MM.1S (cell line): ENCODE measurements around the gene COPB1.

Source experiments
- EZH2 ChIP-seq: fragments of 300-600 bp; sonication (generic); optimal IDR thresholded peaks from 2 replicates; pipeline ENCODE3; 2017; ENCODE audit warnings: low read depth, mild to moderate bottlenecking, antibody characterized with exemption, low read length, mixed read lengths
- EZH2phosphoT487 ChIP-seq: fragments of 300-600 bp; sonication (generic); IDR thresholded peaks from 2 replicates; pipeline ENCODE4 v1.6.1; 2018; ENCODE audit warnings: antibody characterized with exemption, low read length
- TF ChIP-seq, protein P1 (sequence below): fragments of 300-600 bp; sonication (generic); IDR thresholded peaks from 2 replicates; pipeline ENCODE4 v1.5.1; 2016; ENCODE audit warnings: antibody characterized with exemption, low read length, mixed read lengths

DNA sequence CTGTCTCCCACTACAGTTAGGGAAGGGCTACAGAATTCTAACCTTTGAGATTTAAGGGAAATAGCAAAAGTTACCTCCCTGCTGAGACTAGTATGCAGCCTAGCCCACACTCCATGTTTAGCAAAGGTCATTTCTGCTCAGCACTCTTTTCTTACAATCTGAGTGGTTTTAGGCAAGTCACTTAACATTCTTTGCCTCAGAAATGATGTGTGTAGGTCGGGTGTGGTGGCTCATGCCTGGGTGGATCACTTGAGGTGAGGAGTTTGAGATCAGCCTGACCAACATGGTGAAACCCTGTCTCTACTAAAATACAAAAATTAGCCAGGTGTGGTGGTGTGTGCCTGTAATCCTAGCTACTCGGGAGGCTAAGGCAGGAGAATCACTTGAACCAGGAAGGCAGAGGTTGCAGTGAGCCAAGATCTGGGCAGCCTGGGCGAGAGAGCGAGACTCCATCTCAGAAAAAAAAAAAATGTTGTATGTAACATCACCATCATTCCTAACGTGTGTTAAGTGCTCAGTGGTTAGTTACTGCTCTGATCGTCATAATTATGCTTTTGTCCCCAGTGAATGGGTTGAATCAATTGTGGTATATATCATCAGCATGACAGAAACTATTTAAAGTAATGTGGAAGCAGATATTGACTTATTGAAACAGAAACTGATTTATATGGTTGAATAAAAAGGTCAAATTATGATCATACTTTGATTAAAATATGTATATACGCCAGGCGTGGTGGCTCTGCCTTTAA lies 55.0 kb downstream of the COPB1 start:
- TF ChIP-seq, protein P1, sequence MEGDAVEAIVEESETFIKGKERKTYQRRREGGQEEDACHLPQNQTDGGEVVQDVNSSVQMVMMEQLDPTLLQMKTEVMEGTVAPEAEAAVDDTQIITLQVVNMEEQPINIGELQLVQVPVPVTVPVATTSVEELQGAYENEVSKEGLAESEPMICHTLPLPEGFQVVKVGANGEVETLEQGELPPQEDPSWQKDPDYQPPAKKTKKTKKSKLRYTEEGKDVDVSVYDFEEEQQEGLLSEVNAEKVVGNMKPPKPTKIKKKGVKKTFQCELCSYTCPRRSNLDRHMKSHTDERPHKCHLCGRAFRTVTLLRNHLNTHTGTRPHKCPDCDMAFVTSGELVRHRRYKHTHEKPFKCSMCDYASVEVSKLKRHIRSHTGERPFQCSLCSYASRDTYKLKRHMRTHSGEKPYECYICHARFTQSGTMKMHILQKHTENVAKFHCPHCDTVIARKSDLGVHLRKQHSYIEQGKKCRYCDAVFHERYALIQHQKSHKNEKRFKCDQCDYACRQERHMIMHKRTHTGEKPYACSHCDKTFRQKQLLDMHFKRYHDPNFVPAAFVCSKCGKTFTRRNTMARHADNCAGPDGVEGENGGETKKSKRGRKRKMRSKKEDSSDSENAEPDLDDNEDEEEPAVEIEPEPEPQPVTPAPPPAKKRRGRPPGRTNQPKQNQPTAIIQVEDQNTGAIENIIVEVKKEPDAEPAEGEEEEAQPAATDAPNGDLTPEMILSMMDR = no peak
- TF ChIP-seq EZH2 (no peak), EZH2phosphoT487 (no peak)
